Measurements from ENCODE around the gene KRT28.

Gene KRT28

GRCh38 chr17:40799859-40800258, at the start of gene KRT28:
Gene KRT28 (minus strand): TSS chr17:40799959. CDS start chr17:40799893, 66 bp downstream.
- no peak for DNase-seq (ENCODE audit: low read depth in 2 of 2)

- no peak for DNase-seq (ENCODE audit: low read depth in 2 of 2)
These were observed 49.0 kb upstream of the KRT28 start for GRCh38 chr17:40848583-40849235.

GRCh38 chr17:40846515-40847144, 46.9 kb upstream of the KRT28 start:
- no peak for DNase-seq (ENCODE audit: low read depth in 2 of 2)

- DNase-seq (ENCODE audit: low read depth in 2 of 2), result no peak
These were observed 44.9 kb upstream of the KRT28 start for GRCh38 chr17:40844671-40845107.

GRCh38 chr17:40843242-40843641, 43.5 kb upstream of the KRT28 start:
- no peak for DNase-seq (ENCODE audit: low read depth in 2 of 2)

- DNase-seq (ENCODE audit: low read depth in 2 of 2), result no peak
These were observed 41.5 kb upstream of the KRT28 start for GRCh38 chr17:40841246-40841645.

GRCh38 chr17:40839194-40839593, 39.4 kb upstream of the KRT28 start:
- DNase-seq (ENCODE audit: low read depth in 2 of 2), result no peak

- DNase-seq (ENCODE audit: low read depth in 2 of 2), result no peak
These were observed 36.3 kb upstream of the KRT28 start for GRCh38 chr17:40836020-40836419.

GRCh38 chr17:40833882-40834281, 34.1 kb upstream of the KRT28 start:
- DNase-seq (ENCODE audit: low read depth in 2 of 2), result no peak

- DNase-seq (ENCODE audit: low read depth in 2 of 2), result no peak
These were observed 33.1 kb upstream of the KRT28 start for GRCh38 chr17:40832840-40833239.

GRCh38 chr17:40830085-40830776, 30.5 kb upstream of the KRT28 start:
- no peak for DNase-seq (ENCODE audit: low read depth in 2 of 2)

- no peak for DNase-seq (ENCODE audit: low read depth in 2 of 2)
These were observed 28.8 kb upstream of the KRT28 start for GRCh38 chr17:40828454-40829044.

GRCh38 chr17:40827746-40828453, 28.1 kb upstream of the KRT28 start:
- DNase-seq (ENCODE audit: low read depth in 2 of 2), result no peak

GRCh38 chr17:40825599-40825998, 25.8 kb upstream of the KRT28 start:
- DNase-seq (ENCODE audit: low read depth in 2 of 2), result no peak

- no peak for DNase-seq (ENCODE audit: low read depth in 2 of 2)
These were observed 24.5 kb upstream of the KRT28 start for GRCh38 chr17:40824015-40824832.

- no peak for DNase-seq (ENCODE audit: low read depth in 2 of 2)
These were observed 22.5 kb upstream of the KRT28 start, which contains the start of gene KRT10 for GRCh38 chr17:40822132-40822812. Gene KRT10 (minus strand): TSS chr17:40822614. CDS start chr17:40822585, 29 bp downstream.

GRCh38 chr17:40821536-40821935, 21.8 kb upstream of the KRT28 start:
- no peak for DNase-seq (ENCODE audit: low read depth in 2 of 2)

- DNase-seq (ENCODE audit: low read depth in 2 of 2), result no peak
These were observed 20.6 kb upstream of the KRT28 start for GRCh38 chr17:40820228-40820838.

- DNase-seq (ENCODE audit: low read depth in 2 of 2), result no peak
These were observed 19.9 kb upstream of the KRT28 start for GRCh38 chr17:40819528-40820125.

Data from activated CD4-positive, alpha-beta T cell treated with anti-CD3 and anti-CD28 coated beads for 24 hours (primary cell).